ENCODE results near the gene ZFPM1. TPM values are rescaled to one million over a fixed set of nuclear protein-coding genes. Genes with fewer than 3 reads are reported as not detected.

The ZFPM1 gene
- total RNA-seq, 2 experiments from 2014 or later, result 14.3 to 14.7 TPM

DNA sequence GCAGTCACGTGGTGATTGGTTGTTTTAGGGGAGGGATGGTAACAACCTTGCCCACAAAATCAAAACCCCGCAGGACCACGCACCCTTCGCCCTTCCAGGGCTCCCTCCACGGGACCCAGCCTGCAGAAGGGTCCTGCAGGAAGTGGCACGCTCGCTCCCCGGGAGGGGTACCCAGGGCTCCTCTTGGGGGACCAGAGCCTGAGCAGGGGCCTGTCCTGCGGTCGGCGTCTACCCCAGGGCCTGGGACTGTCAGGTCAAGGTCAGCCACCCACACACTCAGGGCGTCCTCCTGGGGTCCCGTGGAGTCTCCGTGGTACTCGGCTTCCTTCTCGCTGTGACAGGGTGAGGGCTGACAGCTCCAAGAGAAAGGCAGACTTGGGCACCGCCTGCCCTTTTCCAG lies 36.4 kb upstream of the ZFPM1 start:
- ChIA-PET CTCF (no interaction called here), POLR2A (no interaction called here)

DNA sequence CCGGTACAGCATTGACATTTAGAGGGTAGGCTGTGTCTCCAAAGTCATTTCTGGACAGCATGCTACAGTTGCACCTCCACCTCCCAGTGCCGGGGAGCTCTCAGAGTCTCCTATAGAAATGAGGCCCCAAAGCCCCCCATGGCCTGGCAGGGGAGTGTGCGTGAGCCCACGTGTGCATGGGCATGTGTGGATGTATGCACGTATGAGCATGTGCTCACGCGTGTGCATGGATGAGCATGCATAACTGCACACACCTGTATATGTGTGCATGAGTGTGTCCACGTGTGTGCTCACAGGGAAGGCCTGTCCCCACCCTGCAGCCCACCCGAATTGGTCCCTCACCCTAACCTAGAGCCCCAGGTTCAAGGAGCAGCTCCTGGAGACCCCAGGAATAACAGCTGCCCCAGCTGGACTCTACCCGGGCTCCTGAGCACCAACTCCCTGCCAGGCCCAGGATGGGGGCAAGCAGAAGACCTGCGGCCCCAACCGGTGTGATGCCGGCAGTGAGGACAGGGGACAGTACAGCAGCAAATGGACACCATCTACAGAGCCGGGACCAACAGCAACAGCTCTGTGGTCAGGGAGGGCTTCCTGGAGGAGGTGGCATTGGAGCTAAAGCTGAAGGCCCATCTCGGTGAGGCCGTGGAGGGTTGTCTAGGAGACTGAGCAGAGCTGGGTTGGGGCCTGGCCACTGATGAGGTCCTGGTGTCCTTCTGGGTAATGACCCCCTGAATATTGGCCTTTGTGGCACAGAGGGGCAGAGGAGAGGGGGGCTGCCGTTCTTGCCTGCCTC lies 35.2 kb upstream of the ZFPM1 start:
- CTCF ChIA-PET, result interaction anchor here (0.7 kb wide), 1 partner anchor 35 kb away, joined by 3 read pairs; the partner anchor contains the start of gene ZNF469

DNA sequence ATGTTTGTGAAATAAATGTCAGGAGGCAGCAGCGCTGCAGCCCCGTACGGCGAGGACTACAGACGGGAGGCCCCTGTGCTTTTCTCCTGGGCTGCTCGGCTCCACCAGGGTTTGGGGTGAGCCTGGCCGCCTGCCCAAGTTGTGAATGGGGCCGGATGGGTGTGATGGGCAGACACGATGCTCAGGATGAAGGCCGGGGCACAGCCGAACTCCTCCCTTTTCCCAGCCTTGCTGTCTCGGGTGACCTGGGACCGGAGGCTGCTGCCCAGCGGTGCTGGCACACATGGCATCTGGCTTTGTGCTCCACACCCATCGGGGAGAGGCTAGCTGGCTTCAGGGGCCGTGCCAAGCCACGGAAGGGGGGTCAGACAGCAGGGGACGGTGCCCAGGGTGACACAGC lies 34.2 kb upstream of the ZFPM1 start:
- CTCF ChIA-PET, result no interaction called here
- POLR2A ChIA-PET, result no interaction called here

More for the DNA sequence above, 35.2 kb upstream of the ZFPM1 start:
- POLR2A ChIA-PET, result no interaction called here

DNA sequence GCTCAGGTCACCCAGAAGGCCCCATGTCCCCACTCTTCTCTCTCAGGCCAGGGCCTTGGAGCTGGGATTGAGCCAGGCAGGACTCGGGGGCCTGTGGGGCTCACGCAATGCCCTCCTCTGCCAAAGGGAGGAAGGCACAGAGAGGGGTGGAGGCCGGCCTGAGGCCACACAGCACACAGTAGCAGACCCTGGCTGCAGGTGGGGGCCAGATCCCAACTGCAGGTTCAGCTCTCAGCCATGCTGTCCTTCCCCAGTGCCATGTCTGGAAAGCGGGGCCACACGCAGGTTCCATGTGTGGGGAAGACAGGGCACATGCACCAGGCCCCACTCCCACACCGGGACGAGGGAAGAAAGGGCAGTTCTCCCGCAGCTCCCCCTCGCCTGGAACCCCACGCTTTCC lies 33.3 kb upstream of the ZFPM1 start:
- ChIA-PET CTCF (no interaction called here), POLR2A (no interaction called here)

DNA sequence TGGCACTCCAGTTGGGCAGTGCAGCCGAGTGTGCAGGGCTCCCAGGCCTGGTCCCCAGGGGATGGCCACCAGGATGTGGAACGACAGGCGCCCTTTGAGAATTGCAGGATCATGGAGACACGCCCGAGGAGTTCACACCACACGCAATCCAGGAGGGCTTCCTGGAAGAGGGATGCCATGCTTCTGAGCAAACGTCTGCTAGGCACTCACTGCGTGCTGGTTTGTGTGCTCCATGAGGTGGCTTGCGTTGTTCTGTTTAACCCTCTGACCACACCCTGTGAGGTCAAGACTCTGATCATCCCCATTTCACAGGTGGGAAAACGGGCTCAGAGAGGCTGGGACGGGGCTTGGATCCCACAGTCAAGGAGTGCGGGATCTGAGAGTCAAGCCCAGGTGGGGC lies 32.6 kb upstream of the ZFPM1 start:
- CTCF ChIA-PET, result no interaction called here
- POLR2A ChIA-PET, result no interaction called here

DNA sequence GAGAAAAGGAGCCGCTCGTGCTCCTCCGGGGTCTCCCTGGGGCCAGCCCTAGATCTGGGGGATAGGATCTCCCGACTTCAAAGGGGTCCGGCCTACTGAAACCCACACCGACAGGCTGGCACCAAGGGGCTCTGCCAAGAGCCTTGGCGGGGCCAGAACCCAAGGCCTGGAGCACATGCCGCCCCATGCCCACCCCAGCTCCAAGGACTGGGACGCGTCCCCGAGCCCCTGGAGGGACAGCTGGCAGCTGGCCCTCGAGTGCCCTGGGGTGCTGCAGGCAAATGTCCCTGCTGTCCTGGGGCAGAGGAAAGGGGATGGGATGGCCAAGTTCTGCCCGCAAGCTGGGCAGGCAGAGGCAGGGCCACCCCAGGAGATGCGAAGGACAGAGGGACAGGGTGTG lies 31.8 kb upstream of the ZFPM1 start:
- POLR2A ChIA-PET, result no interaction called here
- CTCF ChIA-PET, result no interaction called here

DNA sequence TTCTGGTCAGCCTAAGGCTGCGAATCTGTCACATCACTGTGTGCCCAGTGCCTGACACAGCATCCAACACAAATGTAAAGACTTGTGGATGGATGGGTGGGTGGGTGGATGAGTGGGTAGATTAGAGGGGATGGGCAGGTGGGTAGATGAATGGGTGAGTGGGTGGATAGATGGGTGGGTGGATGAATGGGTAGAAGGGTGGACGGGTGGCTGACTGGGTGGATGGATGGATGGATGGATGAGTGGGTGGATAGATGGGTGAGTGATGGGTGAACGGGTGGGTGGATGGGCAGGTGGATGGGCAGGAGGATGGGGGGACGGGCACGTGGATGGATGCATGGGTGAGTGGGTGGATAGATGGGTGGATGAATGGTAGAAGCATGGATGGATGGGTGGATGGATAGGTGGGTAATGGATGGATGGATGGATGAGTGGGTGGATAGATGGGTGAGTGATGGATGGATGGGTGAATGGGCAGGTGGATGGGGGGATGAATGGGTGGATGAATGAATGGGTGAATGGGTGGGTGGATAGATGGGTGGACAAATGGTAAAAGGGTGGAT lies 31.1 kb upstream of the ZFPM1 start:
- CTCF ChIA-PET, result no interaction called here
- POLR2A ChIA-PET, result no interaction called here

DNA sequence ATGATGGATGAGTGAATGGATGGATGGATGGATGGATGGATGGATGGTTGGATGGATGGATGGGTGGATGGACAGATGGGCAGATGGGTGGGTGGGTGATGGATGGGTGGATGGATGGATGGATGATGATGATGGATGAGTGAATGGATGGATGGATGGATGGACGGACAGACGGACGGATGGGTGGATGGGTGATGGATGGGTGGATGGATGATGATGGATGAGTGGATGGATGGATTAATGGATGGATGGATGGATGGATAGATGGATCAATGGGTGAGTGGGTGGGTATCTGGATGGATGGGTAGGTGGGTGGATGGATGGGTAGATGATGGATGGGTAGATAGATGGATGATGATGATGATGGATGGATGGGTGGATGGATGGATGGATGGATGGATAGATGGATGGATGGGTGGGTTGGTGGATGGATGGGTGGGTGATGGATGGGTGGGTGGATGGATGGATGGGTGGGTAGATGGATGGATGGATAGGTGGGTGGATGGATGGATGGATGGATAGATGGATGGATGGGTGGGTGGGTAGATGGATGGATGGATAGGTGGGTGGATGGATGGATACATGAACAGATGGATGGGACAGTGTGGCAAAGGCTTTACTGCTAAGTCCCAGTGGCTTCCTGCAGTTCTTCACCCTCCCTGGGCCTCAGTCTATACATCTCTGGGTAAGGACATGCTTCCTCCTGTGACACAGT lies 30.2 kb upstream of the ZFPM1 start:
- ChIA-PET POLR2A (no interaction called here), CTCF (no interaction called here)

DNA sequence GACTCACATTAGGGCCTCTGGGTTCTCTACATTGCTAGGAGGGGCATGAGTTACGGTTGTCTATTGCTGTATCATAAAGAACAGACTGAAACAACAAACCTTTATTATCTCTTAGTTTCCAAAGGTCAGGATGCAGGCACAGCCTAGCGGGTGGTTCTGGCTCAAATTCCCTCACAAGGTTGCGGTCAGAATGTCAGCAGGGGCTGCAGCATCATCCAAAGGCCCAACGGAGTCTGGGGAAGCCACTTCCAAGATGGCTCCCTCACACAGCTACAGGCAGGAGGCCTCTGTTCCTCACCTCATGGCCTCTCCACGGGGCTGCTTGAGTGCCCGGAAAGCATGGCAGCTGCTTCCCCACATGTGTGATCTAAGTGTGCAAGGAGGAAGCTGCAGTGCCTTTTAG lies 29.6 kb upstream of the ZFPM1 start:
- CTCF ChIA-PET, result no interaction called here
- POLR2A ChIA-PET, result no interaction called here

DNA sequence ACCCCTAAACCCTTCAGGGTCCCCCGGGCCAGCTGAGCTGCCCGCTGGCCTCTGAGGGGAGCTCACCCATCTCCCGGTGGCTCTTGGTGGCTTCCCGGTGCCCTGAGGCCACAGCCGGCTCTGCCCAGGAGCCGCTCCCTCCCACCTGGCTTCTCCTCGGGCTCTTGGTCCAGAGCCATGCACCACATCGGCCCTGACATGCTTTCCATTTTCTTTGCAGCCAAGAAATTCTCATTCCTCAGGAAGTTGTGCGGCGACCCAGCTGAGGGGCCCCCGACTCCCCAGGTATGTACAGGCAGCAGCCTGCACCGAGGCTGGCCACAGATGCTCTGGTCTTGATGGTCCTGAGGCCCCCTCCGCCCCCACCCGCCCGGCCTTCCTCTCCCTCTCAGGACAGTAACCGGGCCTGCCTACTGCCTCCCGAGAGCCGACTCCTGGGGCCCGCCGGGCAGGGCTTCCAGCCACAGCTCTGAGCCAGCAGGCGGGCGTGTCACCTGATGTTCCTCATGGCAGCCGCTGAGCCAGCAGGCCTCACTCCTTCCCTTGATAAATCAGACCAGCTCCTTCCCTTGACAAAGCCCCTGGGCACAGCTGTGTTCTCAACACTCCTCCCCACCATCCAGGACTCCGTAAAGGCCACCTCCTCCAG lies 28.4 kb upstream of the ZFPM1 start:
- POLR2A ChIA-PET, result no interaction called here
- CTCF ChIA-PET, result no interaction called here

DNA sequence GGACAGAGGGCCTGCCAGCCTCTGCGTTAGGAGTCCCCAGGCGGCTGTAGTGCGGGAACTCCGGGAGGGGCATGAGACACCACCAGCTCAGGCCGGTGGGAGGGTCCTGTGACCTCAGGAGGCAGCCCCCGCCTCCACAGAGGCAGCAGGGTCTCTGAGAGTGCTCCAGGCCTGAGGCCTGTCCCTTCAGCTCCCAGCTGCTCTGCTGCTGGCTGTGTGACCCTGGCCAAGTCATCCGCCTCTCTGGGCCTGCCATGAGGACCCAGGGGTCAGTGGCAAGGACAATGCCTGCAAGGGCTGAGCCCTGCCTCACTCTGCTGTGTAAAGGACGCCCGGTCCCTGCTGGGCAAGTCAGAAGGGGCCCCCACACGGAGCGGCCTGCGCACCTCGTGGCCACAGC lies 27.1 kb upstream of the ZFPM1 start:
- CTCF ChIA-PET, result no interaction called here
- POLR2A ChIA-PET, result no interaction called here

DNA sequence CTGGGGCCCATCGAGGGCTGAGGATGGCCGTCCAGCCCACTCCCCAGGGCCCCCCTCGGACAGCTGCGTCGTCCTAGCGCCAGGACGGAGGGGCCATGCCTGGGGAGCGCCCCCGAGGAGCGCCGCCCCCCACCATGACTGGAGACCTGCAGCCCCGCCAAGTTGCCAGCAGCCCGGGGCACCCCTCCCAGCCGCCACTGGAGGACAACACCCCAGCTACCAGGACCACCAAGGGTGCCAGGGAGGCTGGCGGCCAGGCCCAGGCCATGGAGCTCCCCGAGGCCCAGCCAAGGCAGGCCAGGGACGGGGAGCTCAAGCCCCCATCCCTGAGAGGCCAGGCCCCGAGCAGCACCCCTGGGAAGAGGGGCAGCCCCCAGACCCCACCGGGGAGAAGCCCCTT lies 25.7 kb upstream of the ZFPM1 start:
- ChIA-PET POLR2A (no interaction called here), CTCF (interaction anchor here (2.9 kb wide), 1 partner anchor 10 kb away, joined by 10 read pairs; no protein-coding TSS in a partner anchor)

DNA sequence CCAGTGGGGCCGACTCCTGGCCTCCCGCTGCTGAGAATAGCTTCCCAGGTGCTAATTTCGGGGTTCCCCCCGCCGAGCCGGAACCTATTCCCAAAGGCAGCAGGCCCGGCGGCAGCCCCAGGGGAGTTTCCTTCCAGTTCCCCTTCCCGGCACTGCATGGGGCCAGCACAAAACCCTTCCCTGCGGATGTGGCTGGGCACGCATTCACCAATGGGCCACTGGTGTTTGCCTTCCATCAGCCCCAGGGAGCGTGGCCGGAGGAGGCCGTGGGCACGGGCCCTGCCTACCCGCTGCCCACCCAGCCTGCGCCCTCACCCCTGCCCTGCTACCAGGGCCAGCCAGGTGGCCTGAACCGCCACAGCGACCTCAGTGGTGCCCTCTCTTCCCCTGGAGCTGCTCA lies 24.9 kb upstream of the ZFPM1 start:
- POLR2A ChIA-PET, result no interaction called here
- CTCF ChIA-PET, result interaction anchor here (2.9 kb wide), 1 partner anchor 10 kb away, joined by 10 read pairs; no protein-coding TSS in a partner anchor

DNA sequence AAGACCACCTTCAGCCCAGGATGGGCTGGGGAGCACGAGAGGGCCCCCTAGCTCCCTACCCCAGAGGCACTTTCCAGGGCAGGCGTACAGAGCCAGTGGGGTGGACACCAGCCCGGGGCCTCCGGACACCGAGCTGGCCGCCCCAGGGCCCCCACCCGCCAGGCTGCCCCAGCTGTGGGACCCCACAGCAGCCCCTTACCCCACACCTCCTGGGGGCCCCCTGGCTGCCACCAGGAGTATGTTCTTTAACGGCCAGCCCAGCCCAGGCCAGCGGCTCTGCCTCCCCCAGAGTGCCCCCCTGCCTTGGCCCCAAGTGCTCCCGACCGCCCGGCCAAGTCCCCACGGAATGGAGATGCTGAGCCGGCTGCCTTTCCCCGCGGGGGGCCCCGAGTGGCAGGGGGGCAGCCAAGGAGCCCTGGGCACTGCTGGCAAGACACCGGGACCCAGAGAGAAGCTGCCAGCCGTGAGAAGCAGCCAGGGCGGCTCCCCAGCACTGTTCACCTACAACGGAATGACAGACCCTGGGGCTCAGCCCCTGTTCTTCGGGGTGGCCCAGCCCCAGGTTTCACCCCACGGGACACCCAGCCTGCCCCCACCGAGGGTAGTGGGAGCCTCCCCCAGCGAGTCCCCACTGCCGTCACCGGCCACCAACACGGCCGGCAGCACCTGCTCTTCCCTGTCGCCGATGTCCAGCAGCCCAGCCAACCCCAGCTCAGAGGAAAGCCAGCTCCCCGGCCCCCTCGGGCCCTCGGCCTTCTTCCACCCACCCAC lies 24.3 kb upstream of the ZFPM1 start:
- ChIA-PET CTCF (interaction anchor here (2.9 kb wide), 1 partner anchor 9 kb away, joined by 10 read pairs; no protein-coding TSS in a partner anchor), POLR2A (no interaction called here)

DNA sequence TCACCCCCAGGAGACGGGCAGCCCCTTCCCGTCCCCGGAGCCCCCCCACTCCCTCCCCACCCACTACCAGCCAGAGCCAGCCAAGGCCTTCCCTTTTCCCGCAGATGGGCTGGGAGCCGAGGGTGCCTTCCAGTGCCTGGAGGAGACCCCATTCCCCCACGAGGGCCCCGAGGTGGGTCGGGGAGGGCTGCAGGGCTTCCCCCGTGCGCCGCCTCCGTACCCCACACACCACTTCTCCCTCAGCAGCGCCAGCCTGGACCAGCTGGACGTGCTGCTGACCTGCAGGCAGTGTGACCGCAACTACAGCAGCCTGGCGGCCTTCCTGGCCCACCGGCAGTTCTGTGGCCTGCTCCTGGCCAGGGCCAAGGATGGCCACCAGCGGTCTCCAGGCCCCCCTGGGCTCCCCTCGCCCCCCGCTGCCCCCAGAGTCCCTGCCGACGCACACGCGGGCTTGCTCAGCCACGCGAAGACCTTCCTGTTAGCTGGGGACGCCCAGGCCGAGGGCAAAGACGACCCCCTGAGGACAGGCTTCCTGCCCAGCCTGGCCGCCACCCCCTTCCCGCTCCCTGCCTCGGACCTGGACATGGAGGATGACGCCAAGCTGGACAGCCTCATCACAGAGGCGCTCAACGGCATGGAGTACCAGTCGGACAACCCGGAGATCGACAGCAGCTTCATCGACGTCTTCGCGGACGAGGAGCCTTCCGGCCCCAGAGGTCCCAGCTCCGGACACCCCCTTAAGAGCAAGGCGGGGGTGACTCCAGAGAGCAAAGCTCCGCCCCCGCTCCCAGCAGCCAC lies 23.5 kb upstream of the ZFPM1 start:
- CTCF ChIA-PET, result interaction anchor here (2.9 kb wide), 1 partner anchor 8 kb away, joined by 10 read pairs; no protein-coding TSS in a partner anchor
- POLR2A ChIA-PET, result interaction anchor here (1.4 kb wide), 1 partner anchor 23 kb away, joined by 9 read pairs; the partner anchor contains the start of gene ZFPM1

DNA sequence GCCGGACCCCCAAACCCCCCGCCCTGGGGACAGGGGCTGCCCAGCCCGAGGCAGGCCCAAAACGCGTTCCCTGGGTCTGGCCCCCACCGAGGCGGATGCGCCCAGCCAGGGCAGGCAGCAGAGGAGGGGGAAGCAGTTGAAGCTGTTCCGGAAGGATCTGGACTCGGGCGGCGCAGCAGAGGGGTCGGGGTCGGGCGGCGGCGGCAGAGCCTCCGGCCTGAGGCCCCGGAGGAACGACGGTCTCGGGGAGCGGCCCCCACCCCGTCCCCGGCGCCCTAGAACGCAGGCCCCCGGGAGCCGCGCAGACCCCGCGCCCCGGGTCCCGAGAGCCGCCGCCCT lies 22.9 kb upstream of the ZFPM1 start:
- ChIA-PET POLR2A (interaction anchor here (0.6 to 1.4 kb wide), 2 partner anchors 22 to 651 kb away, joined by 3 to 9 read pairs; partner anchors contain the start of gene ZFPM1), CTCF (interaction anchor here (0.8 kb wide), 1 partner anchor 11 kb away, joined by 3 read pairs; no protein-coding TSS in a partner anchor)

DNA sequence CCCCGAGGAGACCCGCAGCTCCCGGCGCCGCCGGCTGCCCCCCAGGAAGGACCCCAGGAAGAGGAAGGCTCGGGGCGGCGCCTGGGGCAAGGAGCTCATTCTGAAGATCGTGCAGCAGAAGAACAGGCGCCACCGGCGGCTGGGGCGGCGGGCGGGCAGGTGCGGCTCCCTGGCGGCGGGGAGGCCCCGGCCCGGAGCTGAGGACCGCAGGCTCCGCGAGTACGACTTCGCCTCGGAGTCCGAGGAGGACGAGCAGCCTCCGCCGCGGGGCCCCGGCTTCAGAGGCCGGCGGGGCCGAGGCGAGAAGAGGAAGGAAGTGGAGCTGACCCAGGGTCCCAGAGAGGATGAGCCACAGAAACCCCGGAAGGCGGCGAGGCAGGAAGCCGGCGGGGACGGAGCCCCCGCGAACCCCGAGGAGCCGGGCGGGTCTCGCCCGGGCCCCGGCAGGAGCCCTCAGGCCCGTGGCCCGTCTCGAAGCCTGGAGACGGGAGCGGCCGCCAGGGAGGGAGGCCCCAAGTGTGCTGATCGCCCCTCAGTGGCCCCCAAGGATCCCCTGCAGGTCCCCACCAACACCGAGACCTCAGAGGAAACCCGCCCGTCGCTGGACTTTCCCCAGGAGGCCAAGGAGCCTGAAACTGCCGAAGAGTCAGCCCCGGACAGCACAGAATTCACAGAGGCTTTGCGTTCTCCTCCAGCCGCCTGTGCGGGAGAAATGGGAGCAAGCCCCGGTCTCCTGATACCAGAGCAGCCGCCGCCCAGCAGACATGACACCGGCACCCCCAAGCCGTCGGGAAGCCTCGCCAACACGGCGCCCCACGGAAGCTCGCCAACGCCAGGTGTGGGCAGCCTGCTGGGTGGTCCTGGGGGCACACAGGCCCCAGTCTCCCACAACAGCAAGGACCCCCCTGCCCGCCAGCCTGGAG lies 22.3 kb upstream of the ZFPM1 start:
- CTCF ChIA-PET, result interaction anchor here (0.8 kb wide), 1 partner anchor 11 kb away, joined by 3 read pairs; no protein-coding TSS in a partner anchor
- POLR2A ChIA-PET, result interaction anchor here (0.6 to 1.4 kb wide), 2 partner anchors 22 to 652 kb away, joined by 3 to 9 read pairs; partner anchors contain the start of gene ZFPM1

DNA sequence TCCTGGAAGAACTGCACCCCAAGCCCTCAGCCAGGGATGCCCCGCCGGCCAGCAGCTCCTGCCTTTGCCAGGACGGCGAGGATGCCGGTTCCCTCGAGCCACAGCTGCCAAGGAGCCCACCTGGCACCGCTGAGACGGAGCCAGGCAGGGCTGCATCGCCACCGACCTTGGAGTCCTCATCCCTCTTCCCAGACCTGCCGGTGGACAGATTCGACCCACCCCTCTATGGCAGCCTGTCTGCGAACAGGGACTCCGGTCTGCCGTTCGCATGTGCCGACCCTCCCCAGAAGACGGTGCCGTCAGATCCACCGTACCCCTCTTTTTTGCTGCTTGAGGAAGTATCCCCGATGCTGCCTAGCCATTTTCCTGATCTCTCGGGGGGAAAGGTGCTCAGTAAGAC lies 21.4 kb upstream of the ZFPM1 start:
- ChIA-PET POLR2A (no interaction called here), CTCF (no interaction called here)
